ENCODE data around the gene ANKRD62.

GRCh38 chr18:12088731-12089375 is 4.8 kb upstream of the ANKRD62 start:
- TF ChIP-seq JUND (IDR thresholded peaks at IDR 0.05): no peak
- no peak for TF ChIP-seq CTCF (IDR thresholded peaks at IDR 0.05; ENCODE audit: low read depth, low read length, missing input control)
- no peak for TF ChIP-seq REST (IDR thresholded peaks at IDR 0.05)
- no peak for TF ChIP-seq YY1 (IDR thresholded peaks at IDR 0.05)
- no peak for TF ChIP-seq TAF1 (conservative IDR thresholded peaks at IDR 0.05)
